AG04450 (cell line): ENCODE measurements around the gene RAD51C. TPM values are rescaled to one million over a fixed set of nuclear protein-coding genes. Genes with fewer than 3 reads are reported as not detected.

Source experiments
- CTCF ChIA-PET: fragments of 300-600, 350-600 bp; formaldehyde crosslinking; extraction: SDS; loops from one replicate; lab custom pipeline; 2022; ENCODE audit warnings: antibody characterized with exemption, inconsistent platforms; lab: Charles Lee
- POLR2A ChIA-PET: fragments of 350-600 bp; formaldehyde crosslinking; extraction: SDS; loops from one replicate; lab custom pipeline; 2021; ENCODE audit warnings: antibody characterized with exemption, inconsistent platforms; lab: Yijun Ruan, JAX
- DNase-seq: peaks from one replicate; pipeline ENCODE4 v3.0.0-alpha.2; 2011; ENCODE audit warnings: low read depth, low spot score
- H3K27ac ChIP-seq: one replicate; pipeline ENCODE4 v1.5.1; 2012; ENCODE audit warnings: low read depth, low read length, control low read depth
- H3K27me3 ChIP-seq: one replicate; pipeline ENCODE4 v1.6.0; 2012; ENCODE audit warnings: low read length; ENCODE audit not compliant: control insufficient read depth, insufficient read depth
- H3K4me3 ChIP-seq: 2 replicates; pipeline ENCODE4 v1.5.1; 2011; ENCODE audit warnings: mild to moderate bottlenecking, low read depth, low read length, control low read depth
- H3K9me3 ChIP-seq: 2 replicates; pipeline ENCODE4 v1.5.1; 2012; ENCODE audit warnings: low read length; ENCODE audit not compliant: control insufficient read depth, insufficient read depth
- CTCF ChIP-seq: IDR thresholded peaks from 2 replicates; pipeline ENCODE4 v1.5.1; 2011; ENCODE audit warnings: low read depth, low read length, control low read depth, inconsistent platforms
- polyA plus RNA-seq: library from polyadenylated mRNA; depleted of rRNA; stranded (reverse); fragments of >200 nt; gene quantifications from 2 replicates; pipeline ENCODE4 v1.2.3, GENCODE V29; 2011

The RAD51C gene
- polyA plus RNA-seq, 1 experiment: 36.1 TPM

GRCh38 chr17:58706351-58707140 is 14.1 kb downstream of the RAD51C start:
- no peaks in the 10 kb centered on the region for H3K27me3 ChIP-seq
- no peak overlapping the region for H3K4me3 ChIP-seq
- ChIA-PET CTCF (interaction anchor here (0.5 to 2.2 kb wide), 3 partner anchors 129 to 727 kb away, joined by 3 to 7 read pairs (median 4); no protein-coding TSS in a partner anchor), POLR2A (interaction anchor here (0.6 to 0.7 kb wide), 2 partner anchors 37 to 285 kb away, joined by 3 to 11 read pairs; no protein-coding TSS in a partner anchor)
- TF ChIP-seq CTCF: no peak
- no peak for DNase-seq
- no peak overlapping the region for H3K27ac ChIP-seq
- H3K9me3 ChIP-seq: no peaks in the 10 kb centered on the region

- Histone ChIP-seq H3K27me3 (no peaks in the 10 kb centered on the region), H3K4me3 (no peak overlapping the region), H3K27ac (no peak overlapping the region), H3K9me3 (no peaks in the 10 kb centered on the region)
- peak; percentile 75 for TF ChIP-seq CTCF
- ChIA-PET POLR2A (interaction anchor here (0.9 to 1.0 kb wide), 2 partner anchors 192 to 292 kb away, joined by 3 to 8 read pairs; no protein-coding TSS in a partner anchor), CTCF (interaction anchor here (0.5 to 3.2 kb wide), 40 partner anchors 8 to 1046 kb away, joined by 3 to 102 read pairs (median 4); partner anchors contain the start of genes RAD51C and TEX14)
- DNase-seq: peak; percentile 27
Measured at GRCh38 chr17:58710948-58711552, 18.6 kb downstream of the RAD51C start.

- no peak for DNase-seq
- TF ChIP-seq CTCF: no peak
- no peaks in the 10 kb centered on the region for H3K27me3 ChIP-seq
- CTCF ChIA-PET: interaction anchor here (0.6 to 1.5 kb wide), 2 partner anchors 11 to 472 kb away, joined by 3 to 4 read pairs; no protein-coding TSS in a partner anchor
- H3K4me3 ChIP-seq: no peak overlapping the region
- no peak overlapping the region for H3K27ac ChIP-seq
- H3K9me3 ChIP-seq: no peaks in the 10 kb centered on the region
- POLR2A ChIA-PET: no interaction called here
Measured at GRCh38 chr17:58722274-58722673, 29.9 kb downstream of the RAD51C start.

- POLR2A ChIA-PET: no interaction called here
Measured at GRCh38 chr17:58722696-58723095, 30.3 kb downstream of the RAD51C start.

More at GRCh38 chr17:58722696-58723095, 30.3 kb downstream of the RAD51C start:
- DNase-seq: no peak
- H3K27me3 ChIP-seq: no peaks in the 10 kb centered on the region
- no peak for TF ChIP-seq CTCF
- H3K27ac ChIP-seq: no peak overlapping the region
- no peak overlapping the region for H3K4me3 ChIP-seq
- CTCF ChIA-PET: interaction anchor here (1.5 kb wide), 1 partner anchor 12 kb away, joined by 4 read pairs; no protein-coding TSS in a partner anchor
- H3K9me3 ChIP-seq: no peaks in the 10 kb centered on the region
